Choroid plexus epithelial cell (primary cell): Measurements from ENCODE around the gene SEC24C.

ENCODE experiments used
- DNase-seq: peaks from one replicate; pipeline ENCODE4 v3.0.0-alpha.2; 2010; ENCODE audit warnings: low read depth
- H3K4me3 ChIP-seq: 2 replicates; pipeline ENCODE4 v1.5.1; 2011; ENCODE audit warnings: low read depth, mild to moderate bottlenecking, control low read depth, low read length, moderate library complexity
- CTCF ChIP-seq: conservative IDR thresholded peaks from 2 replicates; pipeline ENCODE4 v1.5.1; 2011; ENCODE audit warnings: low read depth, mild to moderate bottlenecking, control low read depth, inconsistent platforms, low read length, moderate library complexity

SEC24C gene

GRCh38 chr10:73746721-73747120 lies 2.5 kb downstream of the SEC24C start:
- no peak for TF ChIP-seq CTCF
- no peak for DNase-seq
- no peak overlapping the region for H3K4me3 ChIP-seq

- no peak overlapping the region for H3K4me3 ChIP-seq
- no peak for TF ChIP-seq CTCF
- DNase-seq: no peak
Measured at GRCh38 chr10:73750819-73751218, 6.6 kb downstream of the SEC24C start.

GRCh38 chr10:73756183-73756582 lies 12.0 kb downstream of the SEC24C start:
- H3K4me3 ChIP-seq: no peak overlapping the region
- DNase-seq: no peak
- TF ChIP-seq CTCF: no peak

GRCh38 chr10:73758704-73759511 lies 14.7 kb downstream of the SEC24C start:
- H3K4me3 ChIP-seq: no peak overlapping the region
- TF ChIP-seq CTCF: no peak
- no peak for DNase-seq

GRCh38 chr10:73759512-73760115 lies 15.4 kb downstream of the SEC24C start:
- no peak for DNase-seq
- no peak overlapping the region for H3K4me3 ChIP-seq

GRCh38 chr10:73761781-73762180 lies 17.6 kb downstream of the SEC24C start:
- no peak overlapping the region for H3K4me3 ChIP-seq
- no peak for DNase-seq
- no peak for TF ChIP-seq CTCF

More at GRCh38 chr10:73759512-73760115, 15.4 kb downstream of the SEC24C start:
- no peak for TF ChIP-seq CTCF
